ENCODE results near the gene WFDC8.

Gene WFDC8

GRCh38 chr20:45547206-45547770, 31.8 kb downstream of the WFDC8 start, which contains the start of gene EPPIN:
Gene EPPIN, minus strand, starts transcription at chr20:45547401. Its CDS starts 44 bp downstream, at chr20:45547357.
- DNase-seq: no peak

GRCh38 chr20:45545754-45546453, 33.2 kb downstream of the WFDC8 start:
- DNase-seq: no peak

- DNase-seq: no peak
Measured at GRCh38 chr20:45545351-45545750, 33.7 kb downstream of the WFDC8 start.

GRCh38 chr20:45539382-45539781, 39.7 kb downstream of the WFDC8 start, which contains the start of gene WFDC6:
Gene WFDC6, minus strand, starts transcription at chr20:45539482. Its CDS starts 75 bp downstream, at chr20:45539407.
- DNase-seq: no peak

DNA sequence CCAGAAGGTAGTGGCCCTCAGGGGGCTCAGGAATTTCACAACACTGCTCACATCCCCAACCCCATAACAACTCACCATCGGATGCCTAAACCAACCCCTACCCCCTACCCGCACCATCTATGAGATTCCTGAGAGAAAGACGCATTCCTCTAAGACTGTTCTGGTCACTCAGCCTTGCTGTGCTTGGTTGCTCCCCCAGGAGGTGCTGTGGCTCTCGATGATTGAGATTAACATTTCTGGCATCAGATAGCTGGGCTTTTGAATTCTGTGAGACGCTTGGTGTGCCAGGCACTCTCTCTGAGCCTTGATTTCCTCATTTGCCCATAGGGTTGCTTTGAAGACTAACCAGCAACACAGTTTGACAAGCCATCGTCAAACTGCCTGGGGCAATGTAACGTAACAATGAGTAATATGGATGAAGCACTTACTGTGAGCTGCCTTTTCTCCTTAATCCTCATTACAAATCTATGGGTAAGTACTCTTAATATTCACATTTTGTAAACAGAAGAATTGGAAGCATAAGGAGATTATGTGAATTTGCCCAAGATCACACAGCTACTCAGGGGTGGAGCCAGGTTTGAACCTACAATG, 40.8 kb downstream of the WFDC8 start:
- no peak for DNase-seq

- no peak for DNase-seq
Measured at GRCh38 chr20:45527294-45527693, 51.8 kb downstream of the WFDC8 start.

- DNase-seq: no peak
Measured at GRCh38 chr20:45523821-45524220, 55.3 kb downstream of the WFDC8 start.

- no peak for DNase-seq
Measured at GRCh38 chr20:45518282-45518681, 60.8 kb downstream of the WFDC8 start.

DNA sequence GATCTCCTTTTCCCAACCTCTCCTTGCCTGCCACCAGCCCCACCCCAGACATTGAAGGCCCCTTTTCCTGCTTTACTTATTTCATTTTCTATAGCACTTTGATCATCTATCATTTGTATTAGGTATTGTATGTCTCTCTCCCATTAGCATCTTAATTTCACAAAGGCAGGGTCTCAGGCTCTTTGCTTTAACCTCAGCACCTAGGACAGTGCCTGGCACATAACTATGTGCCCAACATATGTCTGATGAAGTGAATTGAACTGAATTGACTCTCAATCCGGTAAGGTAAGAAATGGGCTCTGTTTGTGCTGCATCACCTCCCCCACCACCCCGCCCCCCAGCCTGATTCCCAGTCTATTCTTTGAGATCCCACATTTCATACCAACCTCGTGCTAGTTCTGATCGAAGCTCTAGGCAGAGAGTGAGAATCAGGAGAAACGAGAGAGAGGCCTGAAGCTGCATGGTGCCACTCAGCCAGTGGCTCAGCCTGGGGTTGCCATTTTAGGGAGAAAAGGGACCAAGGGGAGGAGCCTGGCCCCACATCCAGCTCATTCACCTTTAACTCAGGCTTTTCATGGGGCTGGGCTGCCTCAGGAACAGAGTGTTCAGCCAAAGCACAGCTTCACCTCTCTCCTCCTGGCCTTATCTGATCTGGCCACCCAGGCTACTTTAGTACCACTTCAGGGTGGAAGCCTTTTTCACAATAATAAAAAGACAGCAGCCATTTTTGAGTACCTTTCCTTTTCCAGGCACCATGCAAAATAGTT, 63.8 kb downstream of the WFDC8 start, which contains the start of gene SPINT3:
Gene SPINT3, minus strand, starts transcription at position 476 of the 767 bp plus-strand sequence. Its CDS starts 14 bp downstream, at position 462.
- DNase-seq: no peak

DNA sequence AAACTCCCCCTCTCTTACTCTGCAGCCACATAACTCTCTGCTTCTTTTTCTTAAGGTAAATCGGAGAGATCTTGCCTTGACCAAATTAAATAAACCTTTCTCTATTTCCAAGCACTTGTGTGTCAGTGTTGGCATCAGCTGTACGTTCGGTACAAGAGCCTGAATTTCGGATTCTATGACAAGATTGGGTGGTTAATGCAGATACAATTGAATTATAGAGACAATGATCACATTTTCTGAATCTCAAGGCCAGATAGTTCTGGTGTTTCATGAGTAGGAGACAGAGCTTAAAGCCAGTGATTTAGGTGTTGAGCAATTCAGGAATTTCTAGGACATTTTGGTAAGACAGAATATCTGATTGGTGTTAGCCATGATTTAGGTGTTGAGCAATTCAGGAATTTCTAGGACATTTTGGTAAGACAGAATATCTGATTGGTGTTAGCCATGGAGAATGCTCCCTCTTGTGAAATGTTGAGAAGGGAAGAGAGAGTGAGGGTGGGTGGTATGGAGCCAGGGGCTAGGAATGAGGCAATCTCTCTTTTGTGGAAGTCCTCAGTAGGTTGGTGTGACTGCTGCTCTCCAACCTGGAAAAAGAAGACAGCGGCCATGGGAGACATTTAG, 68.7 kb downstream of the WFDC8 start:
- no peak for DNase-seq

GRCh38 chr20:45509091-45509490, 70.0 kb downstream of the WFDC8 start:
- no peak for DNase-seq

DNA sequence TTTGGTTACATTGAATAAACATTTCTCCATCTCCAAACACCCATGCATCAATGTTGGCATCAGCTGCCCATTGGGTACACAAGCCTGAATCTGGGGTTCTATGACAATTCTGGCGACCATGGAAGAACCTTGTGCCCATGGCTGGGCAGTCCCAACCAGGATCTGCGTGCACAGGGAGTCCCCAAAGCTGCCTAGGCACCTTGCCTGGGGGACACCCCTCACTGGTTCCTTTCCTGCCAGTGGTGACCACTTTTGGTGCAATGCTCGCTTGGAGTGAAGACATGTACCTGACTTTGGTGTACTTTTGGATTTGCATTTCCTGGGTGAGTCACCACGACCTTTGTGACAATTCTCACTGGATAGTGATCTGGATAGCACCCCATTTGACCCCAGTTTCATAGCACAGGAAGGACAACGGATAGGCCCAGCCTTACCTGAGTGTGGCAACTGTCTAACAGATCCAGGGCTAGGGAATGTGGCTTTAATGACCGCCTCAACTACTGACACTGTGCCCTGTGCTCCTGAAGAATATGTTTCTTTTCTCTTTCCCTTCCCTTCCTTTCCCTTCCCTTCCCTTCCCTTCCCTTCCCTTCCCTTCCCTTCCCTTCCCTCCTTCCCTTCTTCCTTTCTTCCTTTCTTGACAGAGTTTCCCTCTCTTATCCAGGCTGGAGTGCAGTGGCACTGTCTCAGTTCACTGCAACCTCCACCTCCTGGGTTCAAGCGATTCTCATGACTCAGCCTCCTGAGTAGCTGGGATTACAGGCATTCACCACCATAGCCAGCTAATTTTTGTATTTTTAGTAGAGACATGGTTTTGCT, 70.8 kb downstream of the WFDC8 start:
- no peak for DNase-seq

GRCh38 chr20:45507011-45507820, 71.9 kb downstream of the WFDC8 start:
- DNase-seq: no peak

DNA sequence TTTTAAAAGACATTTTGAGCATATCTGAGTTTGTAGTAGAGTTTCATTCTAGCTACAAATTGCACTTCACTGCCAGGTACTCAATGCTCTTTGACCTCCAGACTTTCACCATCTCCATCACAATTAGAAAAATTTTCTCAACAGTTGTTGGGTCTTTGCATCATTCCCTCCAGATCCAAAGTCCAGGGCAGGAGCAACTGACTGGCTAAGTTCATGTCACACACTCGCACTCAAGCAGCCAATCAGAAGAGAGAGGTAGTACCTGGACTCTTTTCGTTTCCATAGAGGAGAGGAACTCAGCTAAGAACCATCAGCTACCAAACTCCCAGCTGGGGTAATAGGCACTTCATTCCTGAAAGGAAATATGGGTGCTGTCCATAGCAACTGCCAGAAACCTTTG, 72.7 kb downstream of the WFDC8 start:
- no peak for DNase-seq

- DNase-seq: no peak
Measured at GRCh38 chr20:45503403-45503802, 75.7 kb downstream of the WFDC8 start.

DNA sequence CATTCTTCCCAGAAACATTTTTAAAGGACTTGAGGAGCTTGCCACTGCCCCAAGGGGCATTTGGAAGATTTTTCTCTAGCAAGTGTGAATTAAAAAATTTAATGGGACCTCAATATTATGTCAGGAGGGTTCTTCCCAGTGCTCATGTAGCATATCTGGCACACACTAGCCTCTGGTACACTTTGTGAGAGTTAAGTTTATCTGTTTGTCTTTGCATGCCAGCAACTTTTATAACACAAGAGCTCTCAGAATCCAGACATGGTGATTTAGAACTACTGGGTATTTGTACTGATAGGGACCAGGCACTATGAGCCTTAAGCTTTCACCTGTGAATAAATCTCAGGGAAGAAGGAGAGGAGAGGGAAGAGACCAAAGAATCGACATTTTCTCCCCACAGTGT, 76.5 kb downstream of the WFDC8 start:
- no peak for DNase-seq

Measured in amniotic stem cell (primary cell).